Head of caudate nucleus (tissue), 42 donors: Measurements from ENCODE around the gene PLOD2.
"Not testable (repeated sequence)": the region's sequence is repeated elsewhere in the genome, so short reads cannot be mapped to it uniquely, and the experiment has no call there.

Experiments
- DNase-seq, 42 donors: peaks; one replicate each; pipeline versions ENCODE4 v3.0.0 to v3.0.0-alpha.2; 2020 to 2021; ENCODE audit warnings: mixed read lengths in 7 of 42
- intact Hi-C: fragments of 100-400 bp; cut with DNase I; formaldehyde crosslinking; loops from one replicate; pipeline ENCODE4 v1.15.0; 2022

The PLOD2 gene

GRCh38 chr3:146115619-146116018, 45.4 kb downstream of the PLOD2 start:
- intact Hi-C loops = no loop called here
- no peak for DNase-seq

- intact Hi-C loops, DNase-seq: not testable (repeated sequence)
Observed at GRCh38 chr3:146113804-146114203, 47.2 kb downstream of the PLOD2 start.

GRCh38 chr3:146111337-146111736, 49.6 kb downstream of the PLOD2 start:
- intact Hi-C loops = no loop called here

GRCh38 chr3:146110161-146110560, 50.8 kb downstream of the PLOD2 start:
- DNase-seq = no peak
- intact Hi-C loops = no loop called here

More at GRCh38 chr3:146111337-146111736, 49.6 kb downstream of the PLOD2 start:
- DNase-seq = no peak

GRCh38 chr3:146106986-146107385, 54.0 kb downstream of the PLOD2 start:
- DNase-seq = no peak
- intact Hi-C loops = no loop called here

- intact Hi-C loops = no loop called here
Observed at GRCh38 chr3:146104068-146104467, 56.9 kb downstream of the PLOD2 start.

GRCh38 chr3:146102885-146103284, 58.1 kb downstream of the PLOD2 start:
- intact Hi-C loops = no loop called here

More at GRCh38 chr3:146104068-146104467, 56.9 kb downstream of the PLOD2 start:
- DNase-seq = no peak

GRCh38 chr3:146101538-146101937, 59.4 kb downstream of the PLOD2 start:
- intact Hi-C loops = no loop called here
- DNase-seq = no peak

More at GRCh38 chr3:146102885-146103284, 58.1 kb downstream of the PLOD2 start:
- DNase-seq = no peak

GRCh38 chr3:146100825-146101444, 60.0 kb downstream of the PLOD2 start:
- no peak for DNase-seq
- intact Hi-C loops = no loop called here

- DNase-seq = no peak
- intact Hi-C loops = no loop called here
Observed at GRCh38 chr3:146100180-146100579, 60.8 kb downstream of the PLOD2 start.

GRCh38 chr3:146099316-146099715, 61.7 kb downstream of the PLOD2 start:
- intact Hi-C loops = no loop called here
- DNase-seq = peak in 2 of 42 donors; percentile 7 to 35

- intact Hi-C loops = no loop called here
- DNase-seq = no peak
Observed at GRCh38 chr3:146093896-146094295, 67.1 kb downstream of the PLOD2 start.

GRCh38 chr3:146092230-146092629, 68.8 kb downstream of the PLOD2 start:
- intact Hi-C loops = no loop called here
- DNase-seq = no peak

GRCh38 chr3:146091397-146091796, 69.6 kb downstream of the PLOD2 start:
- intact Hi-C loops = no loop called here
- no peak for DNase-seq

- intact Hi-C loops = no loop called here
- DNase-seq = no peak
Observed at GRCh38 chr3:146090521-146090920, 70.5 kb downstream of the PLOD2 start.

- intact Hi-C loops = no loop called here
- no peak for DNase-seq
Observed at GRCh38 chr3:146088840-146089239, 72.1 kb downstream of the PLOD2 start.

- intact Hi-C loops = no loop called here
- no peak for DNase-seq
Observed at GRCh38 chr3:146087116-146087515, 73.9 kb downstream of the PLOD2 start.

- DNase-seq = no peak
- intact Hi-C loops = no loop called here
Observed at GRCh38 chr3:146086211-146086610, 74.8 kb downstream of the PLOD2 start.

GRCh38 chr3:146085678-146086077, 75.3 kb downstream of the PLOD2 start:
- DNase-seq = no peak
- intact Hi-C loops = no loop called here

GRCh38 chr3:146080578-146080977, 80.4 kb downstream of the PLOD2 start:
- DNase-seq = no peak
- intact Hi-C loops = no loop called here

GRCh38 chr3:146078031-146078430, 83.0 kb downstream of the PLOD2 start:
- intact Hi-C loops = no loop called here
- DNase-seq = no peak

- intact Hi-C loops = no loop called here
- DNase-seq = no peak
Observed at GRCh38 chr3:146077181-146077580, 83.8 kb downstream of the PLOD2 start.
